ENCODE data around the gene MYBBP1A.

DNA sequence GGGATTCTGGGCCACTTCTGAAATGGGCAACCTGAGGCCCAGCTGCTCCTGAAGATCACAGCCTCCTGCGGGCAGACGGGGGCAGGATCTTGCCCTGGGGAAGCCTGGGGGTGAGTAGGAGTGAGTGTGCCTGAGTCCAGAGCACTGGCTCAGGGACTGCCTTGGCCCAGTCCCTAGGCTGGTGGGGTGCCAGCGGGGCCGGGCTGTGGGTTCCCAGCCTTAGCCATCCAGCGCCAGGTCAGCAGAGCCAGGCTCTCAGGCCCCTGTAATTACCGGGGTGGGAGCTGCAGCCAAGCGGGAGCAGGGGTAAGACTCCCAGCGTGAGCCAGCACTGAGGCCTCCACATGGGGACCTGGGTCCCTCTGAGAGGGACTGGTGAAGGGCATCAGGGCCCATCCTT lies 48.3 kb downstream of the MYBBP1A start:
- no peak for TF ChIP-seq CEBPB (IDR thresholded peaks at IDR 0.05; ENCODE audit: low read depth)
- TF ChIP-seq CTCF (IDR thresholded peaks at IDR 0.05 in 2 of 3, conservative IDR thresholded peaks at IDR 0.05 in 1 of 3; ENCODE audit: borderline replicate concordance in 1 of 3, insufficient read depth in 1 of 3, low read depth in 2 of 3, low read length in 2 of 3) = no peak
- TF ChIP-seq EZH2 (IDR thresholded peaks at IDR 0.05) = no peak
- TF ChIP-seq MAX (IDR thresholded peaks at IDR 0.05) = no peak
- TF ChIP-seq POLR2A (IDR thresholded peaks at IDR 0.05; ENCODE audit: borderline replicate concordance, extremely low read depth, insufficient read depth, insufficient read length) = no peak
- TF ChIP-seq RAD21 (IDR thresholded peaks at IDR 0.05; ENCODE audit: low read depth) = no peak
- no peak for TF ChIP-seq SIN3A (IDR thresholded peaks at IDR 0.05; ENCODE audit: low read depth)
- TF ChIP-seq SP1 (IDR thresholded peaks at IDR 0.05; ENCODE audit: low read depth) = no peak
- no peak for TF ChIP-seq POLR2AphosphoS5 (IDR thresholded peaks at IDR 0.05; ENCODE audit: low read depth, low read length)
